HCT116 (cell line): ENCODE results near the gene PROX2. TPM values are rescaled to one million over a fixed set of nuclear protein-coding genes. Genes with fewer than 3 reads are reported as not detected.

Experiments used
- ATAC-seq: fragments of 200-7000 bp; cut with Tn5 transposase; 2 replicates; pipeline ENCODE4 v1.9.1; 2020; ENCODE audit warnings: mild to moderate bottlenecking, moderate library complexity
- BruUV-seq: library from RNA; stranded (reverse); fragments of 400-500 nt; replicated peaks from 2 replicates; lab custom pipeline; 2021; lab: Mats Ljungman, UMichigan
- CTCF ChIA-PET: fragments of 300-600 bp; sonication (Branson Sonifier 250); formaldehyde crosslinking; loops from one replicate; lab custom pipeline; 2021; ENCODE audit warnings: antibody characterized with exemption; lab: Charles Lee
- POLR2A ChIA-PET: fragments of 300-600, 350-600 bp; sonication (Branson Sonifier 250); formaldehyde crosslinking; loops from one replicate; lab custom pipeline; 2021; ENCODE audit warnings: antibody characterized with exemption; lab: Charles Lee
- RAD21 ChIA-PET, 2 experiments: fragments of 300-600 bp; sonication (Branson Sonifier 250); formaldehyde crosslinking; loops; one replicate each; lab custom pipeline; 2023; ENCODE audit warnings: low total read pairs in 2 of 2; ENCODE audit not compliant: uncharacterized antibody in 2 of 2, unreplicated experiment in 2 of 2, low non-redundant PET in 1 of 2; lab: Charles Lee
- DNase-seq: peaks from one replicate; pipeline ENCODE4 v3.0.0-alpha.2; 2010; ENCODE audit warnings: low read depth, low spot score
- H2AFZ ChIP-seq: fragments of 200-600 bp; shearing (Covaris generic), sonication (generic); 2 replicates; pipeline ENCODE4 v1.6.1; 2017; ENCODE audit warnings: low read depth, mixed run types, mixed read lengths, antibody characterized with exemption, low read length; ENCODE audit not compliant: poor library complexity, severe bottlenecking
- H3K27ac ChIP-seq: 2 replicates; pipeline ENCODE4 v1.5.1; 2012; ENCODE audit warnings: low read depth, low read length
- H3K27me3 ChIP-seq: fragments of 200-600 bp; sonication (generic); 2 replicates; pipeline ENCODE4 v1.6.1; 2016; ENCODE audit warnings: mixed run types, low read length, mixed read lengths; ENCODE audit not compliant: insufficient read depth
- H3K36me3 ChIP-seq, 2 experiments: fragments of 200-500 bp in 1 of 2; fragments of 200-600 bp in 1 of 2; sonication (Bioruptor generic) in 1 of 2; sonication (generic) in 1 of 2; 2 replicates each; pipeline versions ENCODE4 v1.5.1 to v1.6.1; 2014 to 2016; ENCODE audit warnings: low read length in 2 of 2, inconsistent platforms in 1 of 2, mixed read lengths in 1 of 2, mixed run types in 1 of 2; ENCODE audit not compliant: insufficient read depth in 2 of 2, control insufficient read depth in 1 of 2
- H3K4me1 ChIP-seq, 2 experiments: fragments of 200-600 bp in 1 of 2; sonication (generic) in 1 of 2; 2 replicates each; pipeline versions ENCODE4 v1.5.1 to v1.6.1; 2012 to 2017; ENCODE audit warnings: low read length in 2 of 2, inconsistent platforms in 1 of 2, mild to moderate bottlenecking in 1 of 2, mixed read lengths in 1 of 2, mixed run types in 1 of 2, moderate library complexity in 1 of 2; ENCODE audit not compliant: insufficient read depth in 2 of 2, control insufficient read depth in 1 of 2
- H3K4me2 ChIP-seq: fragments of 200-600 bp; sonication (generic); 2 replicates; pipeline ENCODE4 v1.6.1; 2017; ENCODE audit warnings: mixed run types, low read length, mixed read lengths
- H3K4me3 ChIP-seq, 2 experiments: fragments of 200-600 bp in 1 of 2; sonication (generic) in 1 of 2; replicated peaks in 1 of 2; 2 replicates each; pipeline ENCODE4 v1.5.1; 2011 to 2016; ENCODE audit warnings: low read length in 2 of 2, control low read depth in 1 of 2, low read depth in 1 of 2, mild to moderate bottlenecking in 1 of 2, mixed read lengths in 1 of 2, mixed run types in 1 of 2
- H3K79me2 ChIP-seq: fragments of 200-600 bp; sonication (generic); 2 replicates; pipeline ENCODE4 v1.6.1; 2017; ENCODE audit warnings: mild to moderate bottlenecking, mixed run types, low read length, moderate library complexity, mixed read lengths; ENCODE audit not compliant: insufficient read depth
- H3K9ac ChIP-seq: fragments of 200-600 bp; sonication (generic); 2 replicates; pipeline ENCODE4 v1.6.1; 2016; ENCODE audit warnings: low read length, mixed read lengths
- H3K9me2 ChIP-seq: fragments of 200-600 bp; sonication (generic), shearing (Covaris generic); 2 replicates; pipeline ENCODE4 v1.6.1; 2017; ENCODE audit warnings: mixed run types, mild to moderate bottlenecking, moderate library complexity; ENCODE audit not compliant: insufficient read depth
- H3K9me3 ChIP-seq, 2 experiments: fragments of 200-500 bp in 1 of 2; fragments of 200-600 bp in 1 of 2; sonication (Bioruptor generic) in 1 of 2; sonication (generic) in 1 of 2; 2 replicates each; pipeline ENCODE4 v1.6.1; 2014 to 2017; ENCODE audit warnings: low read length in 2 of 2, mixed read lengths in 2 of 2, inconsistent platforms in 1 of 2, low read depth in 1 of 2, mild to moderate bottlenecking in 1 of 2, mixed run types in 1 of 2, moderate library complexity in 1 of 2; ENCODE audit not compliant: control insufficient read depth in 1 of 2, insufficient read depth in 1 of 2
- H4K20me1 ChIP-seq: fragments of 200-600 bp; sonication (generic), shearing (Covaris generic); 2 replicates; pipeline ENCODE4 v1.6.1; 2017; ENCODE audit warnings: mixed run types, mild to moderate bottlenecking, moderate library complexity; ENCODE audit not compliant: insufficient read depth
- CEBPB ChIP-seq: IDR thresholded peaks from 2 replicates; pipeline ENCODE4 v1.6.1; 2012; ENCODE audit warnings: low read depth
- ELF1 ChIP-seq: IDR thresholded peaks from 2 replicates; pipeline ENCODE4 v1.6.1; 2012; ENCODE audit warnings: low read depth, borderline replicate concordance
- EZH2 ChIP-seq: fragments of 200-600 bp; sonication (generic); IDR thresholded peaks from 2 replicates; pipeline ENCODE4 v1.6.1; 2017; ENCODE audit warnings: antibody characterized with exemption, mixed run types
- FOSL1 ChIP-seq: IDR thresholded peaks from 2 replicates; pipeline ENCODE4 v1.6.1; 2012; ENCODE audit warnings: low read depth
- JUND ChIP-seq: IDR thresholded peaks from 2 replicates; pipeline ENCODE4 v1.6.1; 2012
- POLR2AphosphoS5 ChIP-seq: IDR thresholded peaks from 2 replicates; pipeline ENCODE4 v1.6.1; 2011; ENCODE audit warnings: mild to moderate bottlenecking, low read depth, low read length, moderate library complexity
- RAD21 ChIP-seq: IDR thresholded peaks from 2 replicates; pipeline ENCODE4 v1.6.1; 2012; ENCODE audit warnings: low read depth, mild to moderate bottlenecking
- REST ChIP-seq: IDR thresholded peaks from 2 replicates; pipeline ENCODE4 v1.6.1; 2012; ENCODE audit warnings: low read depth
- SIN3A ChIP-seq: IDR thresholded peaks from 2 replicates; pipeline ENCODE4 v1.6.1; 2012; ENCODE audit warnings: low read depth
- TCF7L2 ChIP-seq: IDR thresholded peaks from 2 replicates; pipeline ENCODE4 v1.7.0; 2011; ENCODE audit warnings: borderline replicate concordance, inconsistent platforms; ENCODE audit not compliant: insufficient read depth, insufficient read length; ENCODE audit errors: extremely low read depth
- ZFX ChIP-seq: fragments of 450-650 bp; IDR thresholded peaks from 2 replicates; pipeline ENCODE4 v1.6.1; 2017
- intact Hi-C: fragments of 100-400 bp; cut with micrococcal nuclease; formaldehyde crosslinking; loops from 2 replicates; pipeline ENCODE4 v1.10.0; 2022
- total RNA-seq: library from RNA; stranded (reverse); gene quantifications from one replicate; pipeline ENCODE4 v1.2.1, GENCODE V29; 2021; ENCODE audit not compliant: unreplicated experiment
- TF ChIP-seq, protein P1 (sequence below): IDR thresholded peaks from 2 replicates; pipeline ENCODE4 v1.6.1; 2012
- TF ChIP-seq, protein P2 (sequence below): IDR thresholded peaks from 2 replicates; pipeline ENCODE4 v1.6.1; 2011; ENCODE audit warnings: mild to moderate bottlenecking, low read length, moderate library complexity; ENCODE audit not compliant: insufficient replicate concordance; ENCODE audit errors: extremely low read depth

PROX2 gene
- total RNA-seq, 1 experiment from 2014 or later, result not detected

- Histone ChIP-seq H3K4me3 (no peak overlapping the region), H3K27me3 (no peaks in the 10 kb centered on the region), H3K4me2 (no peak overlapping the region), H3K79me2 (no peaks in the 10 kb centered on the region), H3K9ac (no peak overlapping the region), H2AFZ (no peak overlapping the region), H3K36me3 (no peaks in the 10 kb centered on the region), H3K27ac (no peak overlapping the region), H3K9me3 (no peaks in the 10 kb centered on the region), H3K4me1 (peaks cover 0 to 4% of the 10 kb centered on the region in 2 experiments; a peak in 1 of 4 replicates), H4K20me1 (no peaks in the 10 kb centered on the region), H3K9me2 (no peaks in the 10 kb centered on the region)
- DNase-seq, result no peak
- intact Hi-C loops, result no loop called here
- no peak for TF ChIP-seq TCF7L2
- no peak for TF ChIP-seq POLR2AphosphoS5
- TF ChIP-seq JUND, result no peak
- TF ChIP-seq, protein P1, sequence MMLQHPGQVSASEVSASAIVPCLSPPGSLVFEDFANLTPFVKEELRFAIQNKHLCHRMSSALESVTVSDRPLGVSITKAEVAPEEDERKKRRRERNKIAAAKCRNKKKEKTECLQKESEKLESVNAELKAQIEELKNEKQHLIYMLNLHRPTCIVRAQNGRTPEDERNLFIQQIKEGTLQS, result no peak
- TF ChIP-seq, protein P2, sequence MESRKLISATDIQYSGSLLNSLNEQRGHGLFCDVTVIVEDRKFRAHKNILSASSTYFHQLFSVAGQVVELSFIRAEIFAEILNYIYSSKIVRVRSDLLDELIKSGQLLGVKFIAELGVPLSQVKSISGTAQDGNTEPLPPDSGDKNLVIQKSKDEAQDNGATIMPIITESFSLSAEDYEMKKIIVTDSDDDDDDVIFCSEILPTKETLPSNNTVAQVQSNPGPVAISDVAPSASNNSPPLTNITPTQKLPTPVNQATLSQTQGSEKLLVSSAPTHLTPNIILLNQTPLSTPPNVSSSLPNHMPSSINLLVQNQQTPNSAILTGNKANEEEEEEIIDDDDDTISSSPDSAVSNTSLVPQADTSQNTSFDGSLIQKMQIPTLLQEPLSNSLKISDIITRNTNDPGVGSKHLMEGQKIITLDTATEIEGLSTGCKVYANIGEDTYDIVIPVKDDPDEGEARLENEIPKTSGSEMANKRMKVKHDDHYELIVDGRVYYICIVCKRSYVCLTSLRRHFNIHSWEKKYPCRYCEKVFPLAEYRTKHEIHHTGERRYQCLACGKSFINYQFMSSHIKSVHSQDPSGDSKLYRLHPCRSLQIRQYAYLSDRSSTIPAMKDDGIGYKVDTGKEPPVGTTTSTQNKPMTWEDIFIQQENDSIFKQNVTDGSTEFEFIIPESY, result no peak
- TF ChIP-seq FOSL1, result no peak
- no peak for TF ChIP-seq CEBPB
- no peak for TF ChIP-seq EZH2
- TF ChIP-seq SIN3A, result no peak
- TF ChIP-seq REST, result no peak
- no peak for TF ChIP-seq ELF1
- no peak for TF ChIP-seq RAD21
- TF ChIP-seq ZFX, result no peak
- ChIA-PET CTCF (no interaction called here), POLR2A (no interaction called here), RAD21 (no interaction called here)
- ATAC-seq, result no peak
- no TSS peak for BruUV-seq
Observed at GRCh38 chr14:74856366-74856765, 19.6 kb downstream of the PROX2 start.
